NCI-H69 (cell line): ENCODE results near the gene HECTD3.
"Not testable (repeated sequence)": the region's sequence is repeated elsewhere in the genome, so short reads cannot be mapped to it uniquely, and the experiment has no call there.

Source experiments
- DNase-seq: peaks from one replicate; lab custom pipeline; 2025; lab: John Stamatoyannopoulos, UW

HECTD3 gene

GRCh38 chr1:44988531-44989156, 22.5 kb downstream of the HECTD3 start:
- DNase-seq, result no peak

- DNase-seq, result no peak
Observed at GRCh38 chr1:44985747-44986359, 25.3 kb downstream of the HECTD3 start.

- DNase-seq, result not testable (repeated sequence)
Observed at GRCh38 chr1:44977372-44977771, 33.8 kb downstream of the HECTD3 start.

- no peak for DNase-seq
Observed at GRCh38 chr1:44976252-44976651, 34.9 kb downstream of the HECTD3 start.

GRCh38 chr1:44973645-44974044, 37.5 kb downstream of the HECTD3 start:
- DNase-seq, result no peak

GRCh38 chr1:44970317-44970716, 40.8 kb downstream of the HECTD3 start:
- DNase-seq, result no peak

GRCh38 chr1:44964396-44964795, 46.7 kb downstream of the HECTD3 start:
- no peak for DNase-seq

GRCh38 chr1:44962729-44963128, 48.4 kb downstream of the HECTD3 start:
- peak; percentile 71 for DNase-seq

GRCh38 chr1:44962022-44962421, 49.1 kb downstream of the HECTD3 start:
- not testable (repeated sequence) for DNase-seq

GRCh38 chr1:44957566-44957965, 53.6 kb downstream of the HECTD3 start:
- DNase-seq, result not testable (repeated sequence)

GRCh38 chr1:44956077-44956476, 55.0 kb downstream of the HECTD3 start:
- DNase-seq, result not testable (repeated sequence)
